NCI-H1105 treated with DMSO at 0.1 percent for 48 hours (cell line): Measurements from ENCODE around the gene HBG1.

ENCODE experiments used
- DNase-seq: peaks from one replicate; lab custom pipeline; 2025; lab: John Stamatoyannopoulos, UW

Gene HBG1

GRCh38 chr11:5226732-5227310, 22.8 kb downstream of the HBG1 start, which contains the start of gene HBB:
TSS of gene HBB (minus strand) at chr11:5227071. CDS start at chr11:5227021, 50 bp downstream.
- DNase-seq = peak; percentile 35

- no peak for DNase-seq
These were observed 24.2 kb downstream of the HBG1 start for GRCh38 chr11:5225480-5225871.

- no peak for DNase-seq
These were observed 24.8 kb downstream of the HBG1 start for GRCh38 chr11:5224538-5225479.

GRCh38 chr11:5223686-5224085, 26.0 kb downstream of the HBG1 start:
- no peak for DNase-seq

- no peak for DNase-seq
These were observed 26.5 kb downstream of the HBG1 start for GRCh38 chr11:5223146-5223545.

GRCh38 chr11:5210376-5210885, 39.2 kb downstream of the HBG1 start:
- no peak for DNase-seq

GRCh38 chr11:5204787-5205186, 44.9 kb downstream of the HBG1 start:
- peak; percentile 16 for DNase-seq

GRCh38 chr11:5203366-5203765, 46.3 kb downstream of the HBG1 start:
- no peak for DNase-seq

- DNase-seq = no peak
These were observed 49.1 kb downstream of the HBG1 start, which contains the start of gene OR51V1 for GRCh38 chr11:5200582-5200981. TSS of gene OR51V1 (minus strand) at chr11:5200682. CDS start at chr11:5200682, 0 bp downstream.

GRCh38 chr11:5198285-5198684, 51.4 kb downstream of the HBG1 start:
- DNase-seq = no peak
